PC-3 (cell line): ENCODE data around the gene TMEM86B. TPM values are rescaled to one million over a fixed set of nuclear protein-coding genes. Genes with fewer than 3 reads are reported as not detected.
A peak's percentile ranks its signal among the peaks of the same experiment; 100 is the strongest.

ENCODE experiments used
- ATAC-seq: fragments of 200-7000 bp; cut with Tn5 transposase; 2 replicates; pipeline ENCODE4 v1.9.1; 2020; ENCODE audit warnings: mild to moderate bottlenecking, moderate library complexity
- BruUV-seq: library from RNA; stranded (reverse); fragments of 400-500 nt; replicated peaks from 2 replicates; lab custom pipeline; 2021; lab: Mats Ljungman, UMichigan
- CTCF ChIA-PET: fragments of 300-600 bp; sonication (Branson Sonifier 250); formaldehyde crosslinking; loops from one replicate; lab custom pipeline; 2022; ENCODE audit warnings: antibody characterized with exemption; lab: Charles Lee
- POLR2A ChIA-PET: fragments of 300-600 bp; sonication (Branson Sonifier 250); formaldehyde crosslinking; loops from one replicate; lab custom pipeline; 2022; ENCODE audit warnings: antibody characterized with exemption; ENCODE audit not compliant: unreplicated experiment; lab: Charles Lee
- DNase-seq: peaks from one replicate; pipeline ENCODE4 v3.0.0-alpha.2; 2015
- H2AFZ ChIP-seq: fragments of 300-600 bp; sonication (generic); 2 replicates; pipeline ENCODE4 v1.6.0; 2016; ENCODE audit warnings: antibody characterized with exemption, low read length
- H3F3A ChIP-seq: fragments of 300-600 bp; sonication (generic); one replicate; pipeline ENCODE4 v1.6.0; 2017; ENCODE audit warnings: antibody characterized with exemption, low read length, control low read depth, mild to moderate bottlenecking; ENCODE audit not compliant: unreplicated experiment
- H3K27ac ChIP-seq: fragments of 300-600 bp; sonication (generic); 2 replicates; pipeline ENCODE4 v1.5.1; 2016; ENCODE audit warnings: mild to moderate bottlenecking, low read length
- H3K27me3 ChIP-seq: fragments of 300-600 bp; sonication (generic); 2 replicates; pipeline ENCODE4 v1.6.1; 2016; ENCODE audit warnings: low read length, mixed read lengths
- H3K36me3 ChIP-seq: fragments of 300-600 bp; sonication (generic); 2 replicates; pipeline ENCODE4 v1.6.1; 2016; ENCODE audit warnings: low read depth, mixed run types, low read length, mixed read lengths
- H3K4me1 ChIP-seq: fragments of 300-600 bp; sonication (generic); 2 replicates; pipeline ENCODE4 v1.5.1; 2016; ENCODE audit warnings: low read length; ENCODE audit not compliant: insufficient read depth
- H3K4me2 ChIP-seq: fragments of 300-600 bp; sonication (generic); 2 replicates; pipeline ENCODE4 v1.6.0; 2016; ENCODE audit warnings: low read length
- H3K4me3 ChIP-seq: fragments of 300-600 bp; sonication (generic); 2 replicates; pipeline ENCODE4 v1.5.1; 2016; ENCODE audit warnings: mild to moderate bottlenecking, low read length, mixed read lengths
- H3K79me2 ChIP-seq: fragments of 300-600 bp; sonication (generic); 2 replicates; pipeline ENCODE4 v1.6.1; 2017; ENCODE audit warnings: low read length, mixed read lengths
- H3K9ac ChIP-seq: fragments of 300-600 bp; sonication (generic); 2 replicates; pipeline ENCODE4 v1.6.0; 2016; ENCODE audit warnings: mild to moderate bottlenecking, low read length
- H3K9me2 ChIP-seq: fragments of 300-600 bp; sonication (generic); replicated peaks from 2 replicates; pipeline ENCODE4 v1.6.1; 2016; ENCODE audit warnings: mixed run types, low read length, mixed read lengths
- H3K9me3 ChIP-seq: fragments of 300-600 bp; sonication (generic); 2 replicates; pipeline ENCODE4 v1.6.1; 2016; ENCODE audit warnings: low read length, mixed read lengths
- H4K20me1 ChIP-seq: fragments of 300-600 bp; sonication (generic); 2 replicates; pipeline ENCODE4 v1.6.1; 2016; ENCODE audit warnings: low read length, mixed read lengths
- EZH2 ChIP-seq: fragments of 300-600 bp; sonication (generic); IDR thresholded peaks from one replicate; pipeline ENCODE4 v1.6.1; 2017; ENCODE audit warnings: antibody characterized with exemption, mild to moderate bottlenecking, low read length; ENCODE audit not compliant: unreplicated experiment
- EZH2phosphoT487 ChIP-seq: fragments of 300-600 bp; sonication (generic); IDR thresholded peaks from 2 replicates; pipeline ENCODE4 v1.6.1; 2018; ENCODE audit warnings: mild to moderate bottlenecking, antibody characterized with exemption, low read length, borderline replicate concordance
- intact Hi-C: fragments of 100-400 bp; cut with micrococcal nuclease; formaldehyde crosslinking; loops from 2 replicates; pipeline ENCODE4 v1.9.0; 2023
- total RNA-seq: library from RNA; depleted of rRNA; stranded (reverse); fragments of >200 nt; gene quantifications from 2 replicates; pipeline ENCODE4 v1.2.3, GENCODE V29; 2014
- TF ChIP-seq, protein P1 (sequence below): fragments of 300-600 bp; sonication (generic); conservative IDR thresholded peaks from 2 replicates; pipeline ENCODE4 v1.5.1; 2017; ENCODE audit warnings: antibody characterized with exemption, low read depth, mild to moderate bottlenecking, low read length

TMEM86B gene
- total RNA-seq, 1 experiment from 2014 or later, result 11.8 TPM

DNA sequence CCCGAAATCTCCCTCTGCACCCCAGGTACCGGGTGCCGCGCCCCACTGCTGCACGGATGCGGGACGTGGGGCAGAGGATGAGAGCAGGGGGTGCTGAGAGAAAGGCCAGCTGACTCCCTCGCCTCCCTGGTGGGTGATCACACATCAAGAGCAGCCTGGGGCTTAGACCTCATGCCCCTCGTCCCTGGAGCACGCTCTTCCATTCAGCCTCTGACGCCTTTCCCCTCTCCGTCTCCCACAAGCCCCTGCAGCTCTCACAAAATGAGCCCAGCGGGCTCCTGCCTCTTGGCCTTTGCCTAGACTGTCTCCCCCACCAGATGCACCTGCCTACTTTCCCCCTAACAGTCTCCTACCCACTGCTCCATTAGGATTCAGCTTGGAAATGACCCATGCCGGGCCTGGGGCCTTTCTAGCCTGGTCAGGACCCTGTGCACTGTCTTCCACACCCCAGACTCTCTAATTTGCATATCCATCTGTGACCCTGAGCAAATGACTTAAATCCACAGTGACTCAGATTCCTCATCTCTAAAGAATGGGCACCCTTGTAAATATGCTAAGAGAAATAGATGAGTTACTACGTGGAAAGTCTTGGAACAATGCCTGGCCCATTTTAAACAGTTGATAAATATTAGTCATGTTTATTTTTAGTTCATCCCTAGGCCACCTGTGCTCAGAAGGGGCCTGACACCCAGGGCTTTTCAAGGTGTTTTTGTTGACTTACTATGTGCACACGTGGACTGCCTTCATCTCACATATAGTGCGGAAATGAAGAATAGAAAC is 18.7 kb downstream of the TMEM86B start:
- CTCF ChIA-PET, result no interaction called here
- DNase-seq, result peak; percentile 99
- H3K9ac ChIP-seq, result peak overlapping the region; percentile 76
- no peak overlapping the region for H2AFZ ChIP-seq
- BruUV-seq, result no TSS peak
- no peak overlapping the region for H3K4me3 ChIP-seq
- ATAC-seq, result peak; percentile 83
- no peaks in the 10 kb centered on the region for H3K36me3 ChIP-seq
- peak overlapping the region; percentile 93 for H3K27ac ChIP-seq
- peaks cover 8% of the 10 kb centered on the region for H3F3A ChIP-seq
- H3K4me2 ChIP-seq, result peak overlapping the region; percentile 39
- no peaks in the 10 kb centered on the region for H4K20me1 ChIP-seq
- H3K9me2 ChIP-seq, result no peaks in the 10 kb centered on the region
- H3K27me3 ChIP-seq, result no peaks in the 10 kb centered on the region
- peaks cover 37% of the 10 kb centered on the region for H3K4me1 ChIP-seq
- H3K9me3 ChIP-seq, result no peaks in the 10 kb centered on the region
- TF ChIP-seq EZH2phosphoT487 (no peak), EZH2 (no peak)
- TF ChIP-seq, protein P1, sequence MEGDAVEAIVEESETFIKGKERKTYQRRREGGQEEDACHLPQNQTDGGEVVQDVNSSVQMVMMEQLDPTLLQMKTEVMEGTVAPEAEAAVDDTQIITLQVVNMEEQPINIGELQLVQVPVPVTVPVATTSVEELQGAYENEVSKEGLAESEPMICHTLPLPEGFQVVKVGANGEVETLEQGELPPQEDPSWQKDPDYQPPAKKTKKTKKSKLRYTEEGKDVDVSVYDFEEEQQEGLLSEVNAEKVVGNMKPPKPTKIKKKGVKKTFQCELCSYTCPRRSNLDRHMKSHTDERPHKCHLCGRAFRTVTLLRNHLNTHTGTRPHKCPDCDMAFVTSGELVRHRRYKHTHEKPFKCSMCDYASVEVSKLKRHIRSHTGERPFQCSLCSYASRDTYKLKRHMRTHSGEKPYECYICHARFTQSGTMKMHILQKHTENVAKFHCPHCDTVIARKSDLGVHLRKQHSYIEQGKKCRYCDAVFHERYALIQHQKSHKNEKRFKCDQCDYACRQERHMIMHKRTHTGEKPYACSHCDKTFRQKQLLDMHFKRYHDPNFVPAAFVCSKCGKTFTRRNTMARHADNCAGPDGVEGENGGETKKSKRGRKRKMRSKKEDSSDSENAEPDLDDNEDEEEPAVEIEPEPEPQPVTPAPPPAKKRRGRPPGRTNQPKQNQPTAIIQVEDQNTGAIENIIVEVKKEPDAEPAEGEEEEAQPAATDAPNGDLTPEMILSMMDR, result no peak
- POLR2A ChIA-PET, result interaction anchor here (0.6 kb wide), 1 partner anchor 16 kb away, joined by 3 read pairs; no protein-coding TSS in a partner anchor
- intact Hi-C loops, result loop anchor here (1.0 to 10.0 kb wide), 4 partner anchors 21 to 175 kb away; partner anchors contain the start of genes KMT5C, RPL28 and TMEM238
- no peaks in the 10 kb centered on the region for H3K79me2 ChIP-seq

DNA sequence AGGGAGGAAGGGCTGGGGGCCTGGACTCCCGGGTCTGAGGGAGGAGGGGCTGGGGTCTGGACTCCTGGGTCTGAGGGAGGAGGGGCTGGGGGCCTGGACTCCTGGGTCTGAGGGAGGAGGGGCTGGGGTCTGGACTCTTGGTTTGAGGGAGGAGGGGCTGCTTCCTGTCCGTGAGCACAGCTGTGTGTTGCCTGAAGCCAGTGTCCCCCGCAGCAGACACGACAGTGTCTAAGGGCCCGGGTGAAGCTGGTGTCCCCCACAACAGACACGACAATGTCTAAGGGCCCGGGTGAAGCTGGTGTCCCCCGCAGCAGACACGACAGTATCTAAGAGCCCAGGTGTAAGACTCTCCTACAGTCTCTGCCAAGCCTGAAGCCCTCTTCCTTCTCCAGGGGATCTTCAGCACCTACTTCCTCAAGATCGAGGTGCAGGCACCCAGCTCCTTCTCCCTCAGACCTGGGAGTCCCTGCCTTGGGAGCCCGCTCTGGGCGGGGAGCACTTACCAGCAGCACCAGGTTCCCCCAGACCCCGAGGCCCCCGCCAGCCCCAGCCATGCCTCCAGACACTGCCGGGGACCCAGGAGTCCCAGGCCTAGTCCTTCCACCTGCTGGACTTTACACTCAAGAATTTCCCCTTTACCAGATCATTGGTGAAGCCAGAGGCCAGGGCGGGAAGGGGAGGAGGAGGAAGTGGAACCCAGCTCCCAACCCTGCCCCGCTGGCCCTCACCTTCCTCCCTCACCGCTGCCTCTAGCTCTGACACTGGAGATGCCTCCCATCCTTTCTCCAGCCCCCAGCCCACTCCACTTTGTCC is 19.5 kb downstream of the TMEM86B start, which contains the start of gene PTPRH:
Gene PTPRH (minus strand): TSS at position 622 of the 813 bp plus-strand sequence. CDS start 68 bp downstream, at position 554.
- ATAC-seq, result peak; percentile 25
- TF ChIP-seq EZH2phosphoT487, result no peak
- TF ChIP-seq EZH2, result no peak
- TF ChIP-seq, protein P1, result no peak
- H3K4me3 ChIP-seq, result no peak within 1 kb of the TSS
- peaks cover 37% of the 10 kb centered on the region for H3K4me1 ChIP-seq
- H3K27ac ChIP-seq, result peak within 1 kb of the TSS; percentile 93
- H3K79me2 ChIP-seq, result no peaks in the 10 kb centered on the region
- DNase-seq, result peak; percentile 55
- intact Hi-C loops, result no loop called here
- ChIA-PET POLR2A (interaction anchor here (0.6 kb wide), 3 partner anchors 16 to 445 kb away, joined by 3 to 9 read pairs (median 5); no protein-coding TSS in a partner anchor), CTCF (no interaction called here)
- peaks cover 8% of the 10 kb centered on the region for H3F3A ChIP-seq
- no peaks in the 10 kb centered on the region for H3K9me2 ChIP-seq
- H3K36me3 ChIP-seq, result no peaks in the 10 kb centered on the region
- peak within 1 kb of the TSS; percentile 76 for H3K9ac ChIP-seq
- H2AFZ ChIP-seq, result no peak within 1 kb of the TSS
- H3K9me3 ChIP-seq, result no peaks in the 10 kb centered on the region
- H3K4me2 ChIP-seq, result peak within 1 kb of the TSS; percentile 39
- BruUV-seq, result no TSS peak
- no peaks in the 10 kb centered on the region for H4K20me1 ChIP-seq
- no peaks in the 10 kb centered on the region for H3K27me3 ChIP-seq
